HUES64 (cell line): ENCODE results near the gene KRI1.
"Not testable (repeated sequence)": the region's sequence is repeated elsewhere in the genome, so short reads cannot be mapped to it uniquely, and the experiment has no call there.

ENCODE experiments used
- H3K27ac ChIP-seq: 2 replicates; pipeline ENCODE4 v1.7.0; 2013; ENCODE audit warnings: low read depth, low read length, inconsistent platforms
- H3K27me3 ChIP-seq: 2 replicates; pipeline ENCODE4 v1.6.1; 2013; ENCODE audit warnings: mild to moderate bottlenecking, low read length; ENCODE audit not compliant: insufficient read depth
- H3K36me3 ChIP-seq: 2 replicates; pipeline ENCODE4 v1.6.1; 2013; ENCODE audit warnings: mild to moderate bottlenecking, low read length; ENCODE audit not compliant: insufficient read depth
- H3K4me1 ChIP-seq: 2 replicates; pipeline ENCODE4 v1.6.1; 2013; ENCODE audit warnings: mild to moderate bottlenecking, low read length, moderate library complexity; ENCODE audit not compliant: insufficient read depth
- H3K4me3 ChIP-seq: 2 replicates; pipeline ENCODE4 v1.5.1; 2013; ENCODE audit warnings: mild to moderate bottlenecking, low read length, moderate library complexity
- H3K9ac ChIP-seq: 2 replicates; pipeline ENCODE4 v1.6.1; 2013; ENCODE audit warnings: mild to moderate bottlenecking, low read depth, low read length
- H3K9me3 ChIP-seq: 2 replicates; pipeline ENCODE4 v1.6.1; 2013; ENCODE audit warnings: low read depth, low read length; ENCODE audit not compliant: insufficient read depth
- WGBS: fragments of 150-250, 120-280 bp; methylation state at CpG from one replicate; pipeline ENCODE4 v1.1.7; 2013; ENCODE audit warnings: missing lambda C conversion rate; 5-methylcytosine and 5-hydroxymethylcytosine counted together

The KRI1 gene

DNA sequence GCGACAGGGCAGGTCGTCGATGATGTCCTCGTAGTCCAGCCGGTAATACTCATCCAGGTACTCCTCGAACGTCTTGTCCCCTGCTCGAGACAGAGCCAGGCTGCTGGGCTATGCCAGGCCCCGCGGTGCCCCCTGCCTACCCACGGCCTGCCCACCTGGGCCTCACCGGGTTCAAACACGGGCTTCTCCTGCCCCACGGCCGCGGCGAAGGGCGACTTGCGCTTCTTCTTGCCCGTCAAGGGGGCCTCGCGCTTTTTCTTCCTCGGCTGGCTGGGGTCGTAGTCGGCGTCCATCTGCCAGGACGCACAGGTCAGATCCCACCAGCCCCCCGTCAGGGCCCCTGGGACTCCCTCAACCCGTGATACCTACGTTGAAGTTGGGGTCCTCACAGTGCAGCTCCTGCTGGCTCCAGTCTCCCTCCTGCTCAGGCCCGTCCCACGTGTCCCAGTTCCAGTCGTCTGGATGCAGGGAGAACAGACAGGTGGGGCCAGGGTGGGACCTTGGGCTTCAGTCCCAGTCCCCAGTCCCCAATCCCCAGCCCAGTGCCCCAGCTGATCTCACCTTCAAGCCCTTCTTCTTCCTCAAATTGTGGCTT, 8.1 kb downstream of the KRI1 start:
- 96% methylated on average over 33 of the region's 33 CpGs for WGBS
- Histone ChIP-seq H3K9me3 (no peaks in the 10 kb centered on the region), H3K27ac (no peak overlapping the region), H3K27me3 (no peaks in the 10 kb centered on the region), H3K4me3 (no peak overlapping the region), H3K9ac (no peak overlapping the region), H3K36me3 (peaks cover 92% of the 10 kb centered on the region), H3K4me1 (no peaks in the 10 kb centered on the region)

DNA sequence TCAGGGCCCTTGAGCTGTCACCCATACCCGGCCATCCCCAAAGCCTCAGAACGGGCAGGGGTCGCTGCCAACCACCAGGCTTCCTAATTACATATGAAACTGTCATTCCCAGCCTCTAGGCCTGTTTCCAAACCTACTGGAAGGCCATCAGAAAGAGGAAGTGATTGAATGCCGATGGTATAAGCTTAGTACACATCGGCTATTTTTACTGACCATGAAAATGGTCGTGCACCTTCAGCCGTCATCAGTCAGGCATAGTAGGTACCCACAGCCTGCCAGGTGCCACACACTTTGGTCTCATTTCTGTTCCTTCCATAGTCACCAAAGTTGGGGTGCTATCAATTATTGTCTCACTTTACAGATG, 10.2 kb downstream of the KRI1 start:
- peaks cover 86% of the 10 kb centered on the region for H3K36me3 ChIP-seq
- no peaks in the 10 kb centered on the region for H3K9me3 ChIP-seq
- H3K27me3 ChIP-seq: no peaks in the 10 kb centered on the region
- H3K9ac ChIP-seq: no peak overlapping the region
- H3K4me3 ChIP-seq: no peak overlapping the region
- no peaks in the 10 kb centered on the region for H3K4me1 ChIP-seq
- 93% methylated on average over 7 of the region's 7 CpGs for WGBS
- no peak overlapping the region for H3K27ac ChIP-seq

DNA sequence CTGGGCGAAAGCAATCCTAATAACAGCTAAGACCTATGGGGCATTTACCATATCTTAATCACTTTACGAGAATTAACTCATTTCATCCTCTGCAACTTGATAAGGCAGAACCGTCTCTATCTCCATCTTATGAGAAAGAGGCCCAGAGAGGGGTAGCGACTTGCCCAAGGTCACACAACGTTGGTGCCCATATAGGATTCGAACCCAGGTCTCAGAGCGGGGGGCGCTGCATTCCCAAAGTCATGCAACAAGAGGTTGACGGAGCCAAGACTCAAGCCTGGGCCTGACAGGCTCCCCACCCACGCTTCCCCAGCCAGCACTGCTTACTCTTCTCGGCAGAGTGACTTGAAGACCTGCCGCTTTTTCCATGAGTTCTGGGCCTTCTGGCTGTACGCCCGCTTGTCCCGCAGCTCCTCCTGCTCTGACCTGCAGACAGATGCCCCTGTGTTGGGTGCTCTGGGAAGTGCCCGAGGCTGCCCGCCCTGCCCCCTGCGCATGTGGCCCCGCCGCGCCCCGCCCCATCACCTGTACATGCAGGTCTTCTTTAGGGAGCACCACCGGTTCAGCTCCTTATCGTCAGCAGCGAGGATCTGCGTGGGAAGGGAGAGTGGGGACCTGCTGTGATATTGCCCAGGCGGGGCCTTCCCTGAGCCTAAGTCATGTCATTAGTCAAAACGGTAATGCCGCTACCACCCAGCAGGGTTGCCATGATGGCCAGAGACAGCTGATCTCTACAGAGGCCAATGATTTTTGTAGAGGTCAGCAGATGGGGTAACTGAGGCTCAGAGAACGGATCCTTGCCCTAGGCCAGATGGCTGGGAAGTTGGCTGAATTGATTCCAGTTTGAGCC, 10.8 kb downstream of the KRI1 start:
- Histone ChIP-seq H3K27ac (no peak overlapping the region), H3K9ac (no peak overlapping the region), H3K4me1 (no peaks in the 10 kb centered on the region), H3K4me3 (no peak overlapping the region), H3K36me3 (peaks cover 83% of the 10 kb centered on the region), H3K27me3 (no peaks in the 10 kb centered on the region), H3K9me3 (no peaks in the 10 kb centered on the region)
- WGBS: 93% methylated on average over 30 of the region's 30 CpGs

DNA sequence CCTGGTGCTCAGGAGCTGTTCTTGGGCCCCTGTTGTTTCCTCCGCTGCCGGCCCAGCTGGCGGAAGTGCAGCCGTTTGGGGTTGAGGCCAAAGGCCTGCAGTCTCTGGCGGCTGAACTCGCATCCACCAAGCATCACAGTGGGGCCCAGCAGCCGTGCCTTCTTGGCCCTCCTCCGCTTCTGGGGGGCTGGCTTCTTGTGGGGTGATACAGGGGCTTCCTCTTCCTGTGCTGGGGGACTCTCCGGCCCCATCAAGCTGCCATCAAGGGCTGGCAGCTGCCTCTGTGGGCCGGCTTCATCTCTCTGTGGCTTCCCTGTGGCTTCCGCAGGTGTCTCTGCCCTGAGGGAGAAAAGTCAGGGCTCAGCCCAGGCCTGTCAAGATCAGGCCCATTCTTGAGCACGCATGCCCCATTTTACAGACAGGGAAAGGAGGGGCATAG, 11.8 kb downstream of the KRI1 start:
- 96% methylated on average over 12 of the region's 12 CpGs for WGBS
- Histone ChIP-seq H3K4me3 (no peak overlapping the region), H3K27ac (no peak overlapping the region), H3K36me3 (peaks cover 80% of the 10 kb centered on the region), H3K27me3 (no peaks in the 10 kb centered on the region), H3K4me1 (no peaks in the 10 kb centered on the region), H3K9ac (no peak overlapping the region), H3K9me3 (no peaks in the 10 kb centered on the region)

DNA sequence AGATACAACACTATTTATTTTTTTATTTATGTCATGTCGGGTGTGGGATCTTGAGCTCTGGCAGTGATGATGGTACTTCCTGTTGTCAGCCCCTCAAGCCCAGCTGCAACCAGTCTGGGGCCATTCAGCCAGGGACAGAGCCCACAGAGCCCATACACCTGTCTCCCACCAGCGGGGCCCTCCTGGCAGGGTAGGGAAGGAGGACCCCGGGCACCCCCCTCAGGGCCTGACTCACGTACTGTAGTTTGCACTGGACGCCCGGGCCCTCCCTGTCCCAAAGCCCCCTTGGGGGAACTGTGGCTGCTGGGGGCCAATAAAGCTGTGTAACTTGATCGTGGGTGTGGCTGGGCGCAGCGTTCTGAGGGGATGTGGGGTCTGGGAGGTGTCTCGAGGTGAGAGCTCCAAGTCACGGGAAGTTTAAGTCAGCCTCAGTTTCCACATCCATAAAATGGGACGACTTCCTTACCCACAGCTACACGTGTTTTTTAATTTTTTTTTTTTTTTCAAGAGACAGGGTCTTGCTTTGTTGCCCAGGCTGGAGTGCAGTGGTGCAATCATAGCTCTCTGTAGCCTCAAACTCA, 12.6 kb downstream of the KRI1 start:
- no peak overlapping the region for H3K4me3 ChIP-seq
- H3K9me3 ChIP-seq: no peaks in the 10 kb centered on the region
- no peak overlapping the region for H3K9ac ChIP-seq
- H3K27me3 ChIP-seq: no peaks in the 10 kb centered on the region
- peaks cover 83% of the 10 kb centered on the region for H3K36me3 ChIP-seq
- no peaks in the 10 kb centered on the region for H3K4me1 ChIP-seq
- H3K27ac ChIP-seq: no peak overlapping the region
- 94% methylated on average over 13 of the region's 13 CpGs for WGBS

DNA sequence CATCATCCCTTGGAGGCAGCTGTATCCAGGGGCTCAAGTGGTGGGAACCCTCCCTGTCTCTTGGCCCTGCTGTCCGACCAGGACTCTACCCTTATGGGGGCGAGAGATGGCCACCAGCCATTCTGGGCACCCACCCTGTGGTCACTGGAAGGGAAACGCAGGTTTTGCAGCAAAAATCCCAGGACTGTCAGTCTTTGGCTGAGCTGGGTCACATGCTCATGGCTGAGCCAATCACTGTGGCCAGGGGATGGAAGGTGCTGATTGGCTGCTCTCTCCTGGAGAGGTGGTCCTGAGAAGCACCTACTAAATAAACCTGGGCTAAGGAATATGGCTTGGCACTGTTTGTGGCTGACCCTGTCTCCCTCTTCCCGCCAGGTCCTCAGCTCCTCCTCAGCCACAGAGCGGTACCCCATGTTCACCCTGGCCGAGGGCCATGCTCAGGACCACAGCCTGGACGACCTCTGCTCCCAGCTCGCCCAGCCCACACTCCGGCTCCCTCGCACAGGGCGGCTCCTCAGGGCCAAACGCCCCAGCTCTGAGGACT, 13.2 kb downstream of the KRI1 start:
- Histone ChIP-seq H3K4me1 (no peaks in the 10 kb centered on the region), H3K9me3 (no peaks in the 10 kb centered on the region), H3K36me3 (peaks cover 79% of the 10 kb centered on the region), H3K27me3 (no peaks in the 10 kb centered on the region), H3K4me3 (no peak overlapping the region), H3K9ac (no peak overlapping the region), H3K27ac (no peak overlapping the region)
- 90% methylated on average over 12 of the region's 12 CpGs for WGBS

DNA sequence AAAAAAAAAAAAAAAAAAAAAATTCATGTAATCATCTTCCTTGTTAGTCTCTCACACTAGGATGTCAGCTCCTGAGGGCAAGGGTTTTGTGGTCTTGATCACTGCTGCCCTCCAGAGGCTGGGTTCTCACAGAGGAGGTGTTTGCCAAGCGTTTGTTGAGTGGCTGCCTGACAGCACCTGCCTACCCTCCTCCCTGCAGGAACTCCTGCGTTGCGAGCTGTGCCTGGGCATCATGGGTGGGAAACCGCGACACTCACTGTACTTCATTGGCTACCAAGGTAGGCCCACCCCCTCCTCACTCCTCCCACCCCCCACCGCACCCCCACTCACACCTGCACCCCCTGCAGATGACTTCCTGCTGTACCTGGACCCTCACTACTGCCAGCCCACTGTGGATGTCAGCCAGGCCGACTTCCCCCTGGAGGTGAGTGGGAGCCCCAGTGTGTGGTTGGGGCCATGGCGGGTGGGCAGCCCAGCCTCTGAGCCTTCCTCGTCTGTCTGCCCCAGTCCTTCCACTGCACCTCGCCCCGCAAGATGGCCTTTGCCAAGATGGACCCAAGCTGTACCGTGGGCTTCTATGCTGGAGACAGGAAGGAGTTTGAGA, 14.0 kb downstream of the KRI1 start:
- Histone ChIP-seq H3K9ac (no peak overlapping the region), H3K36me3 (peaks cover 78% of the 10 kb centered on the region)
- WGBS: 86% methylated on average over 11 of the region's 12 CpGs

DNA sequence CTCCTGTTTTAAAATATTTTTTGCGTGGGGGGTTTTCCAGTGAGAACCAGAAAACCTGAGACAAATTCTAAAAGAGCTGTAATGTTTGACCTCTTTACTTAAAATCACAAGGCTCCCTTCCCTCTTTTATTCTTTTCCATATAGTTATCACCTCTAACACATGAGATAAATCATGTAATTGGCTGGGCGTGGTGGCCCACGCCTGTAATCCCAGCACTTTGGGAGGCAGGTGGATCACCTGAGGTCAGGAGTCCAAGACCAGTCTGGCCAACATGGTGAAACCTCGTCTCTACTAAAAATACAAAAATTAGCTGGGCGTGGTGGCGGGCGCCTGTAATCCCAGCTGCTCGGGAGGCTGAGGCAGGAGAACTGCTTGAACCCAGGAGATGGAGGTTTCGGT, 14.8 kb downstream of the KRI1 start:
- peaks cover 73% of the 10 kb centered on the region for H3K36me3 ChIP-seq
- not testable (repeated sequence) for H3K4me3 ChIP-seq, H3K9me3 ChIP-seq, H3K27me3 ChIP-seq, H3K9ac ChIP-seq, H3K27ac ChIP-seq, H3K4me1 ChIP-seq
- WGBS: 94% methylated on average over 9 of the region's 9 CpGs

More for the DNA sequence above, 14.0 kb downstream of the KRI1 start:
- H3K4me1 ChIP-seq: no peaks in the 10 kb centered on the region
- H3K27ac ChIP-seq: no peak overlapping the region
- no peaks in the 10 kb centered on the region for H3K27me3 ChIP-seq
- H3K9me3 ChIP-seq: no peaks in the 10 kb centered on the region
- no peak overlapping the region for H3K4me3 ChIP-seq

DNA sequence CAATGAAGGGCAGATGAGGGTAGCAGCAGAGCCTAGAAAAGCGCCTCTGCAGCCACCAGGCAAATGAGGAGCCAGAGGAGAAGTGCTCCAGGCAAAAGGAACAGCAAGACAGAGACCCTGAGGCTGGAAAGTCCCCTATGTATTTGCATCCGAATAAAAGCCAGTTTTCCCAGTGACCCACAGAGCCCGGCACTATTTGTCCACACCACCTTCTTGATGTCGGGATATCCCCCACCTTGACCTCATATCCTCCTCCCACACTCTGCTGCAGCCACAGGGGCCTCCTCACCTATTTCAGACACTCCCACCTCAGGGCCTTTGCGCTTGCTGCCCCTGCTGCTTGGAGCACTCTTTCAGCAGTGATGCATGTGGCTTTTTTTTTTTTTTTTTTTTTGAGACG, 15.5 kb downstream of the KRI1 start:
- Histone ChIP-seq H3K9ac (no peak overlapping the region), H3K27ac (no peak overlapping the region), H3K4me1 (no peaks in the 10 kb centered on the region), H3K36me3 (peaks cover 70% of the 10 kb centered on the region), H3K27me3 (no peaks in the 10 kb centered on the region), H3K9me3 (no peaks in the 10 kb centered on the region), H3K4me3 (no peak overlapping the region)
- 91% methylated on average over 6 of the region's 6 CpGs for WGBS

DNA sequence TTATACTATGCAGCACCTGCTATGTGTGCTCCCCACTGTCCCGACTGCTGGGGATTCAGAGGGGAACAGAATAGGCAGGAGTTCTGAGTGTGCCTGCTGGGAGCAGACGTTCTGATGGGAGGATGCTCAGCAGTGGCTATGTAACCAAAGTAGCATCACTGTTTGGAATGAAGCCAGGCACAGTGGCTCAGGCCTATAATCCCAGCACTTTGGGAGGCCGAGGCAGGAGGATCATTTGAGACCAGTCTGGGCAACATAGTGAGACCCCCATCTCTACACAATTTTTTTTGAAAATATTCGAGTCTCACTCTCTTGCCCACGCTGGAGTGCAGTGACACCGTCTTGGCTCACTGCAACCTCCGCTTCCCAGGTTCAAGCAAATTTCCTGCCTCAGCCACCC, 16.1 kb downstream of the KRI1 start:
- Histone ChIP-seq H3K4me1 (no peaks in the 10 kb centered on the region), H3K9me3 (no peaks in the 10 kb centered on the region), H3K27me3 (no peaks in the 10 kb centered on the region), H3K4me3 (no peak overlapping the region), H3K27ac (no peak overlapping the region), H3K9ac (no peak overlapping the region), H3K36me3 (peaks cover 64% of the 10 kb centered on the region)
- 96% methylated on average over 7 of the region's 7 CpGs for WGBS

DNA sequence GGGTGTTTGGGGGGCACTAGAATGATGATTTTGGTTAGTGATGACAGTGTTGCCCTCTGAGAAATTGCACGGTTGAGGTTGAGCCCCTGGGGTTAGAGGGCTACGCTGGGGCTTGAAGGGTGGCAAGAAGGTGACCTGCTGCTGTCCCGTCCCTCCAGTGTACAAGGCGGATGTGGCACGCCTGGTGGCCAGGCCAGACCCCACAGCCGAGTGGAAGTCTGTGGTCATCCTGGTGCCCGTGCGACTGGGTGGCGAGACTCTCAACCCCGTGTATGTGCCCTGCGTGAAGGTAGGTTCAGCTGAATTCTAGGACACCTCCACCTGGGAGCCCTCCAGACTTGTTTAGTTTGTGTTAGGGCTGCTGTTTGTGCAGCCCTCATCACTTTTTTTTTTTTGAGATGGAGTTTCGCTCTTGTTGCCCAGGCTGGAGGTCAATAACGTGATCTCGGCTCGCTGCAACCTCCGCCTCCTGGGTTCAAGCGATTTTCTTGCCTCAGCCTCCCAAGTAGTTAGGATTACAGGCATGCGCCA, 17.0 kb downstream of the KRI1 start:
- Histone ChIP-seq H3K9me3 (no peaks in the 10 kb centered on the region), H3K27ac (no peak overlapping the region), H3K27me3 (no peaks in the 10 kb centered on the region), H3K4me1 (no peaks in the 10 kb centered on the region), H3K4me3 (no peak overlapping the region), H3K36me3 (peaks cover 55% of the 10 kb centered on the region), H3K9ac (no peak overlapping the region)
- WGBS: 93% methylated on average over 18 of the region's 18 CpGs
